Measurements from ENCODE around the gene ENPEP.
"Not testable (repeated sequence)": the region's sequence is repeated elsewhere in the genome, so short reads cannot be mapped to it uniquely, and the experiment has no call there.

The ENPEP gene

GRCh38 chr4:110475881-110476818 lies at the start of gene ENPEP:
Gene ENPEP (plus strand): TSS chr4:110476155. CDS start chr4:110476415, 260 bp downstream.
- DNase-seq (ENCODE audit: low read depth in 4 of 4, low spot score in 1 of 4) = no peak

GRCh38 chr4:110431805-110432204 lies 44.1 kb upstream of the ENPEP start:
- DNase-seq (ENCODE audit: low read depth in 4 of 4, low spot score in 1 of 4) = not testable (repeated sequence)

GRCh38 chr4:110437292-110437691 lies 38.7 kb upstream of the ENPEP start:
- not testable (repeated sequence) for DNase-seq (ENCODE audit: low read depth in 4 of 4, low spot score in 1 of 4)

GRCh38 chr4:110439209-110439608 lies 36.7 kb upstream of the ENPEP start:
- DNase-seq (ENCODE audit: low read depth in 4 of 4, low spot score in 1 of 4) = not testable (repeated sequence)

GRCh38 chr4:110442309-110442708 lies 33.6 kb upstream of the ENPEP start:
- DNase-seq (ENCODE audit: low read depth in 4 of 4, low spot score in 1 of 4) = no peak

- DNase-seq (ENCODE audit: low read depth in 4 of 4, low spot score in 1 of 4) = no peak
These were observed 33.2 kb upstream of the ENPEP start for GRCh38 chr4:110442788-110443187.

- DNase-seq (ENCODE audit: low read depth in 4 of 4, low spot score in 1 of 4) = no peak
These were observed 26.0 kb upstream of the ENPEP start for GRCh38 chr4:110449947-110450346.

GRCh38 chr4:110452546-110452945 lies 23.4 kb upstream of the ENPEP start:
- no peak for DNase-seq (ENCODE audit: low read depth in 4 of 4, low spot score in 1 of 4)

- no peak for DNase-seq (ENCODE audit: low read depth in 4 of 4, low spot score in 1 of 4)
These were observed 21.5 kb upstream of the ENPEP start for GRCh38 chr4:110454441-110454840.

- DNase-seq (ENCODE audit: low read depth in 4 of 4, low spot score in 1 of 4) = no peak
These were observed 17.3 kb upstream of the ENPEP start for GRCh38 chr4:110458494-110459266.

GRCh38 chr4:110460074-110460746 lies 15.7 kb upstream of the ENPEP start:
- no peak for DNase-seq (ENCODE audit: low read depth in 4 of 4, low spot score in 1 of 4)

- no peak for DNase-seq (ENCODE audit: low read depth in 4 of 4, low spot score in 1 of 4)
These were observed 8.6 kb upstream of the ENPEP start for GRCh38 chr4:110467400-110467799.

GRCh38 chr4:110472583-110473329 lies 3.2 kb upstream of the ENPEP start:
- DNase-seq (ENCODE audit: low read depth in 4 of 4, low spot score in 1 of 4) = no peak

GRCh38 chr4:110474481-110474880 lies 1.5 kb upstream of the ENPEP start:
- no peak for DNase-seq (ENCODE audit: low read depth in 4 of 4, low spot score in 1 of 4)

GRCh38 chr4:110475080-110475479 lies 875 bp upstream of the ENPEP start:
- not testable (repeated sequence) for DNase-seq (ENCODE audit: low read depth in 4 of 4, low spot score in 1 of 4)

GRCh38 chr4:110477836-110478235 lies 1.9 kb downstream of the ENPEP start:
- DNase-seq (ENCODE audit: low read depth in 4 of 4, low spot score in 1 of 4) = no peak

- no peak for DNase-seq (ENCODE audit: low read depth in 4 of 4, low spot score in 1 of 4)
These were observed 4.1 kb downstream of the ENPEP start for GRCh38 chr4:110480031-110480549.

- DNase-seq (ENCODE audit: low read depth in 4 of 4, low spot score in 1 of 4) = no peak
These were observed 4.9 kb downstream of the ENPEP start for GRCh38 chr4:110480746-110481271.

- DNase-seq (ENCODE audit: low read depth in 4 of 4, low spot score in 1 of 4) = no peak
These were observed 7.6 kb downstream of the ENPEP start for GRCh38 chr4:110483516-110483915.

GRCh38 chr4:110484029-110484428 lies 8.1 kb downstream of the ENPEP start:
- DNase-seq (ENCODE audit: low read depth in 4 of 4, low spot score in 1 of 4) = no peak
